ENCODE measurements around the gene MRPL1. TPM values are rescaled to one million over a fixed set of nuclear protein-coding genes. Genes with fewer than 3 reads are reported as not detected.

The MRPL1 gene
- total and polyA plus RNA-seq, 4 donors = 10.5 to 20.6 (median 16.1) TPM

DNA sequence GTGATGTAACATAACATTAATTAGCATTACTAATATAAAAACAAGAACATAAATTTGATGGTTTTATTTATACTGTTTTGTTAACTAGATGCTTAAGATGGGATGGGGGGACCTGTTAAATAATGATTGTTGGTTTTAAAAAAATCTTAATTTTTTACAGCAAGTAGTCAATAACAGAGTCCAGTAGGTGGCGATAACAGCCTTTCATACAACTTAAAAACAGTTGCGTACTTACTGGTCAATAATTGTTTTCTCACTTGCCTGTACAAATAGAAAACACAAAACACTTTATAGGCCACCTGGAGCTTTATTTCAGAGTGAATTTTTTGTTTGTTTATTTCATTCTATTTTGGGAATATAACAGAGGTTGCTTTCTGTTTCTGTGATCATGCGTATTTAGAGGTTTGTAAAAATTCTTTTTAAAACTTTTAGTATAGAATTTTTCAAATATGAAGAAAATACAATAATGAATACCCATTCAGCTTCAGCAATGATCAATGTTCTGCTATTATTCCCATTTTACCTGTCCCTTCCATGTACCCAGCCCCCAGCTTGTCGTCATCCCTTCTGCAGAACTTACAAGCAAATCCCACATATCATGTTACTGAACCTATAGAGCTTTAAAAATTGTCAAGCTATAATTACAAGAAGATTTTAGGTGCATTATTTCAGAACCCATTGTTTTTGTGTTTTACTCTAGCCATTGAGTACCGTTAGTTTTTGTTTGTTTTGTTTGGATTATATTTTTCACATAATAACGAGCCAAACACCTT, 97.1 kb downstream of the MRPL1 start:
- TF ChIP-seq YY1 (IDR thresholded peaks at IDR 0.05) = no peak
- TF ChIP-seq, protein P1, sequence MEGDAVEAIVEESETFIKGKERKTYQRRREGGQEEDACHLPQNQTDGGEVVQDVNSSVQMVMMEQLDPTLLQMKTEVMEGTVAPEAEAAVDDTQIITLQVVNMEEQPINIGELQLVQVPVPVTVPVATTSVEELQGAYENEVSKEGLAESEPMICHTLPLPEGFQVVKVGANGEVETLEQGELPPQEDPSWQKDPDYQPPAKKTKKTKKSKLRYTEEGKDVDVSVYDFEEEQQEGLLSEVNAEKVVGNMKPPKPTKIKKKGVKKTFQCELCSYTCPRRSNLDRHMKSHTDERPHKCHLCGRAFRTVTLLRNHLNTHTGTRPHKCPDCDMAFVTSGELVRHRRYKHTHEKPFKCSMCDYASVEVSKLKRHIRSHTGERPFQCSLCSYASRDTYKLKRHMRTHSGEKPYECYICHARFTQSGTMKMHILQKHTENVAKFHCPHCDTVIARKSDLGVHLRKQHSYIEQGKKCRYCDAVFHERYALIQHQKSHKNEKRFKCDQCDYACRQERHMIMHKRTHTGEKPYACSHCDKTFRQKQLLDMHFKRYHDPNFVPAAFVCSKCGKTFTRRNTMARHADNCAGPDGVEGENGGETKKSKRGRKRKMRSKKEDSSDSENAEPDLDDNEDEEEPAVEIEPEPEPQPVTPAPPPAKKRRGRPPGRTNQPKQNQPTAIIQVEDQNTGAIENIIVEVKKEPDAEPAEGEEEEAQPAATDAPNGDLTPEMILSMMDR (IDR thresholded peaks at IDR 0.05; ENCODE audit: low read depth, low read length, missing input control) = peak; percentile 57
- TF ChIP-seq FOXA2 (IDR thresholded peaks at IDR 0.05) = no peak
- TF ChIP-seq RAD21 (IDR thresholded peaks at IDR 0.05) = peak; percentile 83 to 84
- TF ChIP-seq HNF4G (IDR thresholded peaks at IDR 0.05) = no peak
- no peaks in the 10 kb centered on the region for H3K36me3 ChIP-seq (ENCODE audit: control insufficient read depth in 4 of 4, insufficient read depth in 3 of 4, low read depth in 1 of 4, low read length in 3 of 4)
- no peaks in the 10 kb centered on the region for H3K9me3 ChIP-seq (ENCODE audit: control insufficient read depth in 4 of 4, low read length in 3 of 4)
- H3K9ac ChIP-seq (ENCODE audit: low read depth in 1 of 2, low read length in 2 of 2) = no peak overlapping the region
- H3K27me3 ChIP-seq (ENCODE audit: control insufficient read depth in 4 of 4, insufficient read depth in 4 of 4, low read length in 3 of 4) = no peaks in the 10 kb centered on the region
- H3K4me3 ChIP-seq (ENCODE audit: low read depth in 1 of 3, low read length in 3 of 3) = no peak overlapping the region
- DNase-seq (ENCODE audit: low spot score) = no peak
- H3K4me1 ChIP-seq (ENCODE audit: control insufficient read depth in 4 of 4, insufficient read depth in 4 of 4, low read length in 3 of 4) = no peaks in the 10 kb centered on the region
- no peak overlapping the region for H3K27ac ChIP-seq (ENCODE audit: low read depth in 1 of 2, low read length in 2 of 2)
- WGBS = 53% methylated on average over 6 of the region's 6 CpGs

DNA sequence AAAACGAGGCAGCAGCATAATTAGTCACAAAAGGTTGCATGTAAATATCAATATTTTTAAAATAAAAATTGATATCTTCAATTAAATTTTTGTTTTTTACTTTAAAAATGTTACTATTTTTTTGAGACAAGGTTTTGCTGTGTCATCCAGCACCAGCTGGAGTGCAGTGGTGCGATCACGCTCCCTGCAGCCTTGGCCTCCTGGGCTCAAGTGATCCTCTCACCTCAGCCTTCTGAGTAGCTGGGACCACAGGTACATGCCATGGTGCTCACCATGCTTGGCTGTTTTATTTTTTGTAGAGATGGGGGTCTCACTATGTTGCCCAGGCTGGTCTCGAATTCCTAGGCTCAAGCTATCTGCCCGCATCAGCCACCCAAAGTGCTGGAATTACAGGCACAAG, 97.7 kb downstream of the MRPL1 start:
- no peak for DNase-seq (ENCODE audit: low spot score)
- 89% methylated on average over 5 of the region's 5 CpGs for WGBS
- no peaks in the 10 kb centered on the region for H3K27me3 ChIP-seq (ENCODE audit: control insufficient read depth in 4 of 4, insufficient read depth in 4 of 4, low read length in 3 of 4)
- TF ChIP-seq, protein P1 (IDR thresholded peaks at IDR 0.05; ENCODE audit: low read depth, low read length, missing input control) = no peak
- TF ChIP-seq NR2F2 (IDR thresholded peaks at IDR 0.05) (no peak), FOXA2 (IDR thresholded peaks at IDR 0.05) (no peak), GABPA (IDR thresholded peaks at IDR 0.05 in 1 of 2, conservative IDR thresholded peaks at IDR 0.05 in 1 of 2) (no peak), HNF4G (IDR thresholded peaks at IDR 0.05) (no peak), SP1 (IDR thresholded peaks at IDR 0.05) (no peak), EGR1 (IDR thresholded peaks at IDR 0.05; ENCODE audit: low read depth in 2 of 2) (no peak), HNF4A (conservative IDR thresholded peaks at IDR 0.05) (no peak), RXRA (IDR thresholded peaks at IDR 0.05) (no peak), YY1 (IDR thresholded peaks at IDR 0.05) (no peak), TAF1 (conservative IDR thresholded peaks at IDR 0.05) (no peak), JUND (IDR thresholded peaks at IDR 0.05) (no peak), RAD21 (IDR thresholded peaks at IDR 0.05) (no peak), FOXA1 (IDR thresholded peaks at IDR 0.05) (no peak)
- TF ChIP-seq, protein P2, sequence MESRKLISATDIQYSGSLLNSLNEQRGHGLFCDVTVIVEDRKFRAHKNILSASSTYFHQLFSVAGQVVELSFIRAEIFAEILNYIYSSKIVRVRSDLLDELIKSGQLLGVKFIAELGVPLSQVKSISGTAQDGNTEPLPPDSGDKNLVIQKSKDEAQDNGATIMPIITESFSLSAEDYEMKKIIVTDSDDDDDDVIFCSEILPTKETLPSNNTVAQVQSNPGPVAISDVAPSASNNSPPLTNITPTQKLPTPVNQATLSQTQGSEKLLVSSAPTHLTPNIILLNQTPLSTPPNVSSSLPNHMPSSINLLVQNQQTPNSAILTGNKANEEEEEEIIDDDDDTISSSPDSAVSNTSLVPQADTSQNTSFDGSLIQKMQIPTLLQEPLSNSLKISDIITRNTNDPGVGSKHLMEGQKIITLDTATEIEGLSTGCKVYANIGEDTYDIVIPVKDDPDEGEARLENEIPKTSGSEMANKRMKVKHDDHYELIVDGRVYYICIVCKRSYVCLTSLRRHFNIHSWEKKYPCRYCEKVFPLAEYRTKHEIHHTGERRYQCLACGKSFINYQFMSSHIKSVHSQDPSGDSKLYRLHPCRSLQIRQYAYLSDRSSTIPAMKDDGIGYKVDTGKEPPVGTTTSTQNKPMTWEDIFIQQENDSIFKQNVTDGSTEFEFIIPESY (IDR thresholded peaks at IDR 0.05) = no peak
- TF ChIP-seq, protein P3, sequence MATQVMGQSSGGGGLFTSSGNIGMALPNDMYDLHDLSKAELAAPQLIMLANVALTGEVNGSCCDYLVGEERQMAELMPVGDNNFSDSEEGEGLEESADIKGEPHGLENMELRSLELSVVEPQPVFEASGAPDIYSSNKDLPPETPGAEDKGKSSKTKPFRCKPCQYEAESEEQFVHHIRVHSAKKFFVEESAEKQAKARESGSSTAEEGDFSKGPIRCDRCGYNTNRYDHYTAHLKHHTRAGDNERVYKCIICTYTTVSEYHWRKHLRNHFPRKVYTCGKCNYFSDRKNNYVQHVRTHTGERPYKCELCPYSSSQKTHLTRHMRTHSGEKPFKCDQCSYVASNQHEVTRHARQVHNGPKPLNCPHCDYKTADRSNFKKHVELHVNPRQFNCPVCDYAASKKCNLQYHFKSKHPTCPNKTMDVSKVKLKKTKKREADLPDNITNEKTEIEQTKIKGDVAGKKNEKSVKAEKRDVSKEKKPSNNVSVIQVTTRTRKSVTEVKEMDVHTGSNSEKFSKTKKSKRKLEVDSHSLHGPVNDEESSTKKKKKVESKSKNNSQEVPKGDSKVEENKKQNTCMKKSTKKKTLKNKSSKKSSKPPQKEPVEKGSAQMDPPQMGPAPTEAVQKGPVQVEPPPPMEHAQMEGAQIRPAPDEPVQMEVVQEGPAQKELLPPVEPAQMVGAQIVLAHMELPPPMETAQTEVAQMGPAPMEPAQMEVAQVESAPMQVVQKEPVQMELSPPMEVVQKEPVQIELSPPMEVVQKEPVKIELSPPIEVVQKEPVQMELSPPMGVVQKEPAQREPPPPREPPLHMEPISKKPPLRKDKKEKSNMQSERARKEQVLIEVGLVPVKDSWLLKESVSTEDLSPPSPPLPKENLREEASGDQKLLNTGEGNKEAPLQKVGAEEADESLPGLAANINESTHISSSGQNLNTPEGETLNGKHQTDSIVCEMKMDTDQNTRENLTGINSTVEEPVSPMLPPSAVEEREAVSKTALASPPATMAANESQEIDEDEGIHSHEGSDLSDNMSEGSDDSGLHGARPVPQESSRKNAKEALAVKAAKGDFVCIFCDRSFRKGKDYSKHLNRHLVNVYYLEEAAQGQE (IDR thresholded peaks at IDR 0.05) = no peak
- TF ChIP-seq, protein P4, sequence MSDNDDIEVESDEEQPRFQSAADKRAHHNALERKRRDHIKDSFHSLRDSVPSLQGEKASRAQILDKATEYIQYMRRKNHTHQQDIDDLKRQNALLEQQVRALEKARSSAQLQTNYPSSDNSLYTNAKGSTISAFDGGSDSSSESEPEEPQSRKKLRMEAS (IDR thresholded peaks at IDR 0.05) = no peak
- TF ChIP-seq, protein P5, sequence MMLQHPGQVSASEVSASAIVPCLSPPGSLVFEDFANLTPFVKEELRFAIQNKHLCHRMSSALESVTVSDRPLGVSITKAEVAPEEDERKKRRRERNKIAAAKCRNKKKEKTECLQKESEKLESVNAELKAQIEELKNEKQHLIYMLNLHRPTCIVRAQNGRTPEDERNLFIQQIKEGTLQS (IDR thresholded peaks at IDR 0.05) = no peak
- H3K9ac ChIP-seq (ENCODE audit: low read depth in 1 of 2, low read length in 2 of 2) = no peak overlapping the region
- no peak overlapping the region for H3K27ac ChIP-seq (ENCODE audit: low read depth in 1 of 2, low read length in 2 of 2)
- no peak overlapping the region for H3K4me3 ChIP-seq (ENCODE audit: low read depth in 1 of 3, low read length in 3 of 3)
- H3K9me3 ChIP-seq (ENCODE audit: control insufficient read depth in 4 of 4, low read length in 3 of 4) = no peaks in the 10 kb centered on the region
- H3K4me1 ChIP-seq (ENCODE audit: control insufficient read depth in 4 of 4, insufficient read depth in 4 of 4, low read length in 3 of 4) = no peaks in the 10 kb centered on the region
- H3K36me3 ChIP-seq (ENCODE audit: control insufficient read depth in 4 of 4, insufficient read depth in 3 of 4, low read depth in 1 of 4, low read length in 3 of 4) = no peaks in the 10 kb centered on the region
